Effector memory CD4-positive, alpha-beta T cell (primary cell): ENCODE measurements around the gene RNASE3.
"Not testable (repeated sequence)": the region's sequence is repeated elsewhere in the genome, so short reads cannot be mapped to it uniquely, and the experiment has no call there.

Experiments used
- DNase-seq, 3 donors: peaks; one replicate each; pipeline ENCODE4 v3.0.0-alpha.2; 2020
- H3K27ac ChIP-seq: 2 replicates; pipeline ENCODE4 v1.7.0; 2013; ENCODE audit warnings: mild to moderate bottlenecking, low read length, moderate library complexity; ENCODE audit not compliant: insufficient read depth, poor library complexity, severe bottlenecking
- H3K27me3 ChIP-seq: replicated peaks from 2 replicates; pipeline ENCODE4 v1.7.0; 2013; ENCODE audit warnings: mild to moderate bottlenecking, low read length; ENCODE audit not compliant: insufficient read depth, control insufficient read depth, poor library complexity, severe bottlenecking
- H3K36me3 ChIP-seq: 2 replicates; pipeline ENCODE4 v1.7.0; 2013; ENCODE audit warnings: mild to moderate bottlenecking, low read length, moderate library complexity; ENCODE audit not compliant: control insufficient read depth, insufficient read depth
- H3K4me1 ChIP-seq: 2 replicates; pipeline ENCODE4 v1.7.0; 2013; ENCODE audit warnings: low read length, mild to moderate bottlenecking; ENCODE audit not compliant: control insufficient read depth, insufficient read depth, poor library complexity, severe bottlenecking
- H3K4me3 ChIP-seq: 2 replicates; pipeline ENCODE4 v1.7.0; 2013; ENCODE audit warnings: low read length, low read depth, mild to moderate bottlenecking; ENCODE audit not compliant: insufficient read depth, poor library complexity, severe bottlenecking
- H3K9me3 ChIP-seq: 2 replicates; pipeline ENCODE4 v1.7.0; 2013; ENCODE audit warnings: mild to moderate bottlenecking, low read length, moderate library complexity; ENCODE audit not compliant: control insufficient read depth

Gene RNASE3

GRCh38 chr14:20907214-20907613, 16.0 kb downstream of the RNASE3 start:
- no peaks in the 10 kb centered on the region for H3K9me3 ChIP-seq
- no peak for DNase-seq
- H3K4me3 ChIP-seq = no peak overlapping the region
- H3K36me3 ChIP-seq = no peaks in the 10 kb centered on the region
- H3K4me1 ChIP-seq = no peaks in the 10 kb centered on the region
- no peak overlapping the region for H3K27ac ChIP-seq
- no peaks in the 10 kb centered on the region for H3K27me3 ChIP-seq

GRCh38 chr14:20910822-20911221, 19.6 kb downstream of the RNASE3 start:
- not testable (repeated sequence) for DNase-seq, H3K36me3 ChIP-seq, H3K9me3 ChIP-seq, H3K4me1 ChIP-seq, H3K27ac ChIP-seq, H3K27me3 ChIP-seq, H3K4me3 ChIP-seq

GRCh38 chr14:20919038-20919756, 28.0 kb downstream of the RNASE3 start:
- not testable (repeated sequence) for DNase-seq, H3K4me3 ChIP-seq, H3K27ac ChIP-seq

GRCh38 chr14:20923766-20924297, 32.6 kb downstream of the RNASE3 start:
- H3K4me1 ChIP-seq, H3K4me3 ChIP-seq, H3K36me3 ChIP-seq, DNase-seq, H3K9me3 ChIP-seq, H3K27me3 ChIP-seq, H3K27ac ChIP-seq: not testable (repeated sequence)

More at GRCh38 chr14:20919038-20919756, 28.0 kb downstream of the RNASE3 start:
- not testable (repeated sequence) for H3K9me3 ChIP-seq, H3K27me3 ChIP-seq, H3K36me3 ChIP-seq, H3K4me1 ChIP-seq

- Histone ChIP-seq H3K27ac (no peak overlapping the region), H3K27me3 (no peaks in the 10 kb centered on the region), H3K4me1 (no peaks in the 10 kb centered on the region), H3K36me3 (no peaks in the 10 kb centered on the region), H3K4me3 (no peak overlapping the region), H3K9me3 (no peaks in the 10 kb centered on the region)
- DNase-seq = peak in 1 of 3 donors; percentile 3
Measured at GRCh38 chr14:20934148-20934762, 43.1 kb downstream of the RNASE3 start.

- no peaks in the 10 kb centered on the region for H3K36me3 ChIP-seq
- H3K9me3 ChIP-seq = no peaks in the 10 kb centered on the region
- no peaks in the 10 kb centered on the region for H3K27me3 ChIP-seq
- H3K4me1 ChIP-seq = no peaks in the 10 kb centered on the region
- no peak for DNase-seq
- no peak overlapping the region for H3K4me3 ChIP-seq
- H3K27ac ChIP-seq = no peak overlapping the region
Measured at GRCh38 chr14:20935303-20935984, 44.3 kb downstream of the RNASE3 start.
